ENCODE data around the gene SUPT16H. TPM values are rescaled to one million over a fixed set of nuclear protein-coding genes. Genes with fewer than 3 reads are reported as not detected.

The SUPT16H gene
- total and polyA plus RNA-seq, 2 of the 13 experiments (the other 11 are each of a cell fraction or from before 2014, with no cell fraction given): 77.5 to 230 TPM

- TF ChIP-seq SMAD1 (CRISPR knock-in tag; IDR thresholded peaks at IDR 0.05; ENCODE audit: borderline replicate concordance, low read depth): no peak
- TF ChIP-seq, protein P1, sequence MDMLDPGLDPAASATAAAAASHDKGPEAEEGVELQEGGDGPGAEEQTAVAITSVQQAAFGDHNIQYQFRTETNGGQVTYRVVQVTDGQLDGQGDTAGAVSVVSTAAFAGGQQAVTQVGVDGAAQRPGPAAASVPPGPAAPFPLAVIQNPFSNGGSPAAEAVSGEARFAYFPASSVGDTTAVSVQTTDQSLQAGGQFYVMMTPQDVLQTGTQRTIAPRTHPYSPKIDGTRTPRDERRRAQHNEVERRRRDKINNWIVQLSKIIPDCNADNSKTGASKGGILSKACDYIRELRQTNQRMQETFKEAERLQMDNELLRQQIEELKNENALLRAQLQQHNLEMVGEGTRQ (IDR thresholded peaks at IDR 0.05; ENCODE audit: low read depth, low read length): peak; percentile 50; the same call in 1 of the 2 replicates
- TF ChIP-seq, protein P1 (CRISPR knock-in tag; IDR thresholded peaks at IDR 0.05; ENCODE audit: borderline replicate concordance): peak; percentile 72
- TF ChIP-seq ZFP82 (CRISPR knock-in tag; IDR thresholded peaks at IDR 0.05; ENCODE audit: borderline replicate concordance): no peak
- no peak for TF ChIP-seq KDM3A (CRISPR knock-in tag; IDR thresholded peaks at IDR 0.05; ENCODE audit: low read depth)
- no peak for TF ChIP-seq KDM6A (CRISPR knock-in tag; IDR thresholded peaks at IDR 0.05; ENCODE audit: low read depth)
- TF ChIP-seq ZNF337 (CRISPR knock-in tag; IDR thresholded peaks at IDR 0.05; ENCODE audit: borderline replicate concordance, low read depth): no peak
- no peak for TF ChIP-seq PITX1 (CRISPR knock-in tag; IDR thresholded peaks at IDR 0.05)
- TF ChIP-seq DMAP1 (CRISPR knock-in tag; IDR thresholded peaks at IDR 0.05): peak; percentile 99
- TF ChIP-seq SAFB2 (CRISPR knock-in tag; IDR thresholded peaks at IDR 0.05; ENCODE audit: borderline replicate concordance, low read depth): 0 out of 2 replicates have a peak, but pooled peaks have one; percentile 49
- no peak for TF ChIP-seq GFI1 (CRISPR knock-in tag; IDR thresholded peaks at IDR 0.05; ENCODE audit: borderline replicate concordance)
- TF ChIP-seq TBL1XR1 (IDR thresholded peaks at IDR 0.05; ENCODE audit: borderline replicate concordance, low read length, partially characterized antibody): no peak
- TF ChIP-seq SCMH1 (CRISPR knock-in tag; IDR thresholded peaks at IDR 0.05; ENCODE audit: borderline replicate concordance): no peak
- TF ChIP-seq, protein P2, sequence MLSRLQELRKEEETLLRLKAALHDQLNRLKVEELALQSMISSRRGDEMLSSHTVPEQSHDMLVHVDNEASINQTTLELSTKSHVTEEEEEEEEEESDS (CRISPR knock-in tag; IDR thresholded peaks at IDR 0.05; ENCODE audit: borderline replicate concordance): no peak; the same call in 1 of the 2 replicates
- no peak for TF ChIP-seq RFXANK (CRISPR knock-in tag; IDR thresholded peaks at IDR 0.05)
- TF ChIP-seq ZNF724P (CRISPR knock-in tag; IDR thresholded peaks at IDR 0.05; ENCODE audit: borderline replicate concordance): no peak
- TF ChIP-seq ZNF7 (CRISPR knock-in tag; IDR thresholded peaks at IDR 0.05): peak; percentile 86
- TF ChIP-seq TBP (CRISPR knock-in tag; IDR thresholded peaks at IDR 0.05): no peak
- TF ChIP-seq, protein P3, sequence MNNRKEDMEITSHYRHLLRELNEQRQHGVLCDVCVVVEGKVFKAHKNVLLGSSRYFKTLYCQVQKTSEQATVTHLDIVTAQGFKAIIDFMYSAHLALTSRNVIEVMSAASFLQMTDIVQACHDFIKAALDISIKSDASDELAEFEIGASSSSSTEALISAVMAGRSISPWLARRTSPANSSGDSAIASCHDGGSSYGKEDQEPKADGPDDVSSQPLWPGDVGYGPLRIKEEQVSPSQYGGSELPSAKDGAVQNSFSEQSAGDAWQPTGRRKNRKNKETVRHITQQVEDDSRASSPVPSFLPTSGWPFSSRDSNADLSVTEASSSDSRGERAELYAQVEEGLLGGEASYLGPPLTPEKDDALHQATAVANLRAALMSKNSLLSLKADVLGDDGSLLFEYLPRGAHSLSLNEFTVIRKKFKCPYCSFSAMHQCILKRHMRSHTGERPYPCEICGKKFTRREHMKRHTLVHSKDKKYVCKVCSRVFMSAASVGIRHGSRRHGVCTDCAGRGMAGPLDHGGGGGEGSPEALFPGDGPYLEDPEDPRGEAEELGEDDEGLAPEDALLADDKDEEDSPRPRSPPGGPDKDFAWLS (CRISPR knock-in tag; IDR thresholded peaks at IDR 0.05; ENCODE audit: borderline replicate concordance): no peak
- TF ChIP-seq, protein P4, sequence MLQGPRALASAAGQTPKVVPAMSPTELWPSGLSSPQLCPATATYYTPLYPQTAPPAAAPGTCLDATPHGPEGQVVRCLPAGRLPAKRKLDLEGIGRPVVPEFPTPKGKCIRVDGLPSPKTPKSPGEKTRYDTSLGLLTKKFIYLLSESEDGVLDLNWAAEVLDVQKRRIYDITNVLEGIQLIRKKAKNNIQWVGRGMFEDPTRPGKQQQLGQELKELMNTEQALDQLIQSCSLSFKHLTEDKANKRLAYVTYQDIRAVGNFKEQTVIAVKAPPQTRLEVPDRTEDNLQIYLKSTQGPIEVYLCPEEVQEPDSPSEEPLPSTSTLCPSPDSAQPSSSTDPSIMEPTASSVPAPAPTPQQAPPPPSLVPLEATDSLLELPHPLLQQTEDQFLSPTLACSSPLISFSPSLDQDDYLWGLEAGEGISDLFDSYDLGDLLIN (CRISPR knock-in tag; IDR thresholded peaks at IDR 0.05; ENCODE audit: borderline replicate concordance): 0 out of 2 replicates have a peak, but pooled peaks have one; percentile 85
- no peak for TF ChIP-seq ZFYVE20 (CRISPR knock-in tag; IDR thresholded peaks at IDR 0.05; ENCODE audit: borderline replicate concordance, low read depth)
- no peak for TF ChIP-seq ZBTB21 (CRISPR knock-in tag; IDR thresholded peaks at IDR 0.05)
- TF ChIP-seq, protein P5, sequence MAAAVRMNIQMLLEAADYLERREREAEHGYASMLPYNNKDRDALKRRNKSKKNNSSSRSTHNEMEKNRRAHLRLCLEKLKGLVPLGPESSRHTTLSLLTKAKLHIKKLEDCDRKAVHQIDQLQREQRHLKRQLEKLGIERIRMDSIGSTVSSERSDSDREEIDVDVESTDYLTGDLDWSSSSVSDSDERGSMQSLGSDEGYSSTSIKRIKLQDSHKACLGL (CRISPR knock-in tag; IDR thresholded peaks at IDR 0.05): peak; percentile 92; the same call in 1 of the 2 replicates
- peak; percentile 26 for TF ChIP-seq ZNF883 (CRISPR knock-in tag; IDR thresholded peaks at IDR 0.05; ENCODE audit: not compliant biosample characterization)
- TF ChIP-seq FOXP1 (IDR thresholded peaks at IDR 0.05): no peak
- TF ChIP-seq FOXP1 (CRISPR knock-in tag; IDR thresholded peaks at IDR 0.05): no peak
These were observed 75.2 kb downstream of the SUPT16H start (continued) for GRCh38 chr14:21308479-21309237.

All from HepG2 (cell line).